SIG-M5 (cell line): ENCODE measurements around the gene TRIM44.
"Not testable (repeated sequence)": the region's sequence is repeated elsewhere in the genome, so short reads cannot be mapped to it uniquely, and the experiment has no call there.

ENCODE experiments used
- DNase-seq: peaks from one replicate; lab custom pipeline; 2025; lab: John Stamatoyannopoulos, UW

The TRIM44 gene

DNA sequence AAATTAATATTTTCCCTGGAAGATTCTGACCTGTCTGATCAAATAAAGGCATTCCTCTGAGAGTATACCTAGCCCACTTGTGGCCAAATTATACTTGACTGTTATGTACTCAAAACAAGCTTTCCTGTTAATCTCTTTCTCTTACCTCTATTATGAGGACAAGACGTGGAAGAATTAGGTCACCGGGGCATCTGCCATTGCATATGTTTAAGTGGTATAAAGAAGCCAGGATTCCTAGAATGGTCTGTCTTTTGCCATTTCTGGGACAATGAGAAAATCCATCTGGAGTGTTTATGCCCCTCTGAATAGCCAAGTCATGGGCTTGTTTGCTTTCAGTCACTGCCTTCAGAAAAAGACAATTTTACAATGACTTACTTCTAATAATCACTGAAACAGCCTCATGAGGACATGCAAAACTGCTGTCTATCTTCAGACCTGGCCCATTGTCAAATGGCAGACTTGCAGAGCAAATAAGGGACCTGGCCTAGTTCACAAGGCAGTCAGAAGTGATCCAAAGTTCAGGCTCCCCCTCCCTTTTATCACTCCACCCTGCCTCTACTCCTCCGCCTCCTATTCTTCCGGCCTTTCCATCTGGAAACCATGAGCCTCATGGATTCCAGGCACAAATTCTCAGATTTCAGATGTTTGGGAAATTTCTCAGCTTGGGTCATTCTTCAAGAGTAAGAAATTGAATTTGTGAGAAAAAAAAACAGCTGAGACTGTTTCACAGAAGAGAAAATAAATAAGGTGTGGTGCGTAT, 153.2 kb downstream of the TRIM44 start:
- DNase-seq = no peak

DNA sequence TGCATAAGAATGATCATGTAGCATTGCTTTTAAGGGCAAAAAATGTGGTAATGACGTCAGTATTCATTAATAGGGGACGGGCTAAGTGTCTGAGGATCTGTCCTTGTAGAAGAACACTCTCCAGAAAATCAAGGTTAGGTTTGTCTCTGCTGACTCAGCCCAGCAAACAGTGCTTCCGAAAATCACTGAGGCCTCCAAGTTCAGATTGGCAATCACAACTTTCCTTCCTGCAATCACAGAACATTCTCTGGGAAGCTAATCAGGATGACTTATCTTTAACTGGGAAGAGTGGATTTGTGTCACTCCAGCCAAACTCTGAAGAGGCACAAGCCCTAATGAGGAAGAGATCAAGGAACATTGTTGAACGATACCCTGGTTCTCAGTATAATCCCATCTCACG, 158.0 kb downstream of the TRIM44 start:
- DNase-seq = no peak

DNA sequence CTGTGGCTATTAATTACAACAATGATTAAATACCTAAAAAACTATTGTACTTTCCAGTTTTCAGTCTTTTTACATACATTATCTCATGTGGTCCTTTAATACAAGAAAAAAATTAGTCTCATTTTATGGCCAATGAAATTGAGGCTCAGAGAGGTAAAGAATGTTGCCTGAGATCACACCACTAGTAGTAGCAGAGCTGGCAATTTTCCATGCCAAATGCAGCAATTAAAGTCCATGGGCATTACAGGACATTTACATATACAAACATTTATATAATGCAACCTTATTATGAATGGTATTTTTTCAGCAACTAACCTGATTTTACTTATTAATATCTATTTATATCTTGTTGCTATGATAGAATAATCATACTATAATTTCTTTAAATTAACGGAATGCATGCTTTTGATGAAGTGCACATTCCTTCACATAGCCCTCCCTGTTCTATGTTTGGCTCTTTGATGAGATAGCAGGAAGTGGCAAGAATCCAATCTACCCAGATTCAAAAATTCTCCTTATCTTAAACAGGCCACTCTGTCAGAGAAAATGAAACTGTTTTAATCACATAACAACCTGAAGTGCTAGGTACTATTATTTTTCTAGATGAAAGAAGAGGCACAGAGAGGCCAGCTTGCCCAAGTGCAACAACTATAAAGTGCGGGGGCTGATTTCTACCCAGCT, 160.4 kb downstream of the TRIM44 start:
- no peak for DNase-seq

DNA sequence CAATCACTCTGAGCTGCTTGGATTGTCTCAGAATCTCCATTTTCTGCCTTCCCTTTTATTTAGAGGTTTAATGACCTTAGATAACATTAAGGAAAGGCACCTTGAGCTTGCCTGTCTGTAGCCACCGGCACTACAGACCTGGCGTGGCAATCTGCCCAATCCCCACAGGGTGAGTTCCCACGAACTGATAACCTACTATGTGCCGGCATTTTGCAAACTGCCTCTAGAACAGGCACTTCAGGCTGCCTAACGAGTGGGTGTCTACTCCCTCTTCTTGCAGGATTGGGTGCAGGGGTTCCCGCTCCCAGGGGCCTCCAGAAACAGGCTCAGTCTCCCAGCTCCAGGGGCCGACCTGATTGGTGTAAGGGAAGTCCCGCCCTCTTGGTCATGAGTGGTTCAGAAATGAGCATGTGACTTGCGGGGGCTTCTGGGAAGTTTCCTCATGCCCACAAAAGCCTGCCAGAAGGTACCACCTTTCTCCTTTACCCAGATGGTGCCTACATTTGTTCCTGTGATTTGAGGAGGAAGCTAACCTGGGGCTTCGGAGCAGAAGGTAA, 161.2 kb downstream of the TRIM44 start:
- DNase-seq = no peak

DNA sequence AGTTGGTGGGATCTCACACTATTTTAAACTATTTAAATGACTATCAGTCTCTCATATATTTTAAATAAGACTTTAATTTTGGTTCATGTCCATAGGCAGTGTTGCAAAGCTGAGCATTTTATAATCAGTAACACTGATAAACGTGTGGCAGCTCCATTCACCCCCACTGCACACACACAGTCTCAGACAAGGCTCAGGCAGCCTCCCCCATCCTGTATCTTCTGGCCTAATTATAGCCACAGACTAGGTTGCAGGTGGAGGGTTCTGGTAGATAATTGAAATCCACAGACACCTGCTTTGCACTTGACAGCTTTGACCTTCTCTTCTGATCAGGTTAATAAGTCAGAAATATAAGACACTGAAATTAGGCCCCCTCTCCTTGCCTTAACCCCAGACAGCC, 162.8 kb downstream of the TRIM44 start:
- no peak for DNase-seq

DNA sequence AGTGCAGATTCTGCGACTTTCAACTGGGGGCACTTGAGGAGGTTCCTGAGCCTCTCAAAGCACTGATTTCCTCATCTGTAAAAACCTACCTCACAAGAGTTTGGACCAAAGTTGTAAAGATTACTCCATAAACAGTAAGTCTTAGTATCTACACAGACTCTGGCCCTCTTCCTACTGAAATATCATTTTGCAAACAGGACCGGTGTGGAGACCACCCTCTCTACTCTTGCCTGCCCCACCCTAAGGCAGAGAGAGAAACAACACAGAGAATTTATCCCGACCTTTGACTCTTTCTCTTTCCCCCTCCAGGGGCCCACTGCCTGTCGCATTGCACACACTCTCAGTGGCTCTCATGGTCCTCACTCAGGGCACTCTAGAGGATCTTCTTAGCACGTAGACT, 163.4 kb downstream of the TRIM44 start:
- no peak for DNase-seq

DNA sequence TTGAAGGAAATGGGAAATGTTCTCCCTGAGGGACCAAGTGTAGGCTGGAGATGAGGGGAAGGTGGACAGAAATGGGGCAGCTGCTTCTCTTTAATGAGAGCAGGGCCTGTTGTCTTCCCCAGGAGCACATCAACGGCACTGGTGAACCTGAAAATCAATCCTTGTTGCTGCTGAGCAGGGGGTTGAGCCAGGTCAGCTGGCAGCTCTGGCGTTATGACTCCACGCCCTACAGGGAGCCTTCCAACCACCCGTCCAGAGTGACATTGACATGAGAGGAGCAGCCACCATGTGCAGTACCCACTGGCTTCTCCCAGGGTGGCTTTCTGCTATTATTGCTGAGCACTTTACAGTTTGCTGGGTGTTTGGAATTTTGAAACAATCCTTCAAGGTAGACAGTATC, 164.4 kb downstream of the TRIM44 start:
- no peak for DNase-seq

DNA sequence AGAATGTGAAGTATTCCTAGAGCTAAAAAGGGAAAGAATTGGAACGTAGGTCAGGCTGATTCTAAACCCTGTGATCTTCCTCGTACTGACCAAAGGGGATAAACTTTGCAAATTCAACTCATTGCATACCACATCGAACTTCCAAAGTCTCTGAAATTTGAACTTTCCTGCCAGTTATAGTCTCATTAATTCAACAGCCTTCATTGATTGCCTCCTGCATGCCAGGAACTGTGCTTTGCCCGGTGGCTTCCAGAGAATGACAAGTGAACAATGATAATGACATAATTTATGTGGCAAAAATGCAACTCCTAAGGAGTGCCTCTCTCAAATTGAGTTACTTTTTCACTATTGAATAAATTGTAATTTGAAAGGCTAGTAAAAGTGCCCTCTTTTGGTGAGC, 173.6 kb downstream of the TRIM44 start:
- DNase-seq = no peak

DNA sequence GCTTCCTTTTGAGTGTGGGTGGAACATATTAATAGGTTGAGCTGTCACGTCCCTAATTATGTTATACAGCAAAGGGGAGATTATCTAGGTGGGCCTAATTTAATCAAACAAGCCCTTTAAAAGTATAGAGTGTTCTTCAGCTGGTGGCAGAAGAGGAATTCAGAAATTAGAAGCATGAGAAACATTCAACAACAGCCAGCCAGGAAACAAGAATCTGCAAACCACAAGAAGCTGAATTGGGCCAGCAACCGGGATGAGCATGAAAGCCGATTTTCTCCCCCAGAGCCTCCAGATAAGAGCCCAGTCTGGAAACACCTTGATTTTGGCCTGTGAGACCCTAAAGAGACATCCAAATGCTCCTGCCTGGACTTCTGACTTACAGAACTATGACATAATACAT, 175.5 kb downstream of the TRIM44 start:
- DNase-seq = no peak

DNA sequence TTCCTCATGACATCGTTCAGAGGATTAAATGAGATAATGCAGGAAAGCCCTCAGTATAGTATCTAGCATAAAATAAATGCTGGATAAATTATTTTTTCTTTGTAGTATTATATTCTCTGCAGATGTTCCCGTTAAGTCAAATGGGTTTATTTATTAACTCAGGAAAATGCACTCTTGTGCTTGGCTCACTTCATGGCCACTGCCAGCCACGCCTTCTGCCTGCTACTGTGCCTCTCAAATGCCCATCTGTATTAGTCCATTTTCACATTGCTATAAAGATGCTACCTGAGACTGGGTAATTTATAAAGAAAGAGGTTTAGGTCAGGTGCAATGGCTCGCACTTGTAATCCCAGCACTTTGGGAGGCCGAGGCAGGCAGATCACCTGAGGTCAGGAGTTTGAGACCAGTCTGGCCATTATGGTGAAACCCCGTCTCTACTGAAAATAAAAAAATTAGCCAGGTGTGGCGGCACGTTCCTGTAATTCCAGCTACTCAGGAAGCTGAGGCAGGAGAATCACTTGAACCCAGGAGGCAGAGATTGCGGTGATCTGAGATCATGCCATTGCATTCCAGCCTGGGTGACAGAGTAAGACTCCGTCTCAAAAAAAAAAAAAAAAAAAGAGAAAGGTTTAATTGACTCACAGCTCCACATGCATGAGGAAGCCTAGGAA, 176.3 kb downstream of the TRIM44 start:
- not testable (repeated sequence) for DNase-seq

DNA sequence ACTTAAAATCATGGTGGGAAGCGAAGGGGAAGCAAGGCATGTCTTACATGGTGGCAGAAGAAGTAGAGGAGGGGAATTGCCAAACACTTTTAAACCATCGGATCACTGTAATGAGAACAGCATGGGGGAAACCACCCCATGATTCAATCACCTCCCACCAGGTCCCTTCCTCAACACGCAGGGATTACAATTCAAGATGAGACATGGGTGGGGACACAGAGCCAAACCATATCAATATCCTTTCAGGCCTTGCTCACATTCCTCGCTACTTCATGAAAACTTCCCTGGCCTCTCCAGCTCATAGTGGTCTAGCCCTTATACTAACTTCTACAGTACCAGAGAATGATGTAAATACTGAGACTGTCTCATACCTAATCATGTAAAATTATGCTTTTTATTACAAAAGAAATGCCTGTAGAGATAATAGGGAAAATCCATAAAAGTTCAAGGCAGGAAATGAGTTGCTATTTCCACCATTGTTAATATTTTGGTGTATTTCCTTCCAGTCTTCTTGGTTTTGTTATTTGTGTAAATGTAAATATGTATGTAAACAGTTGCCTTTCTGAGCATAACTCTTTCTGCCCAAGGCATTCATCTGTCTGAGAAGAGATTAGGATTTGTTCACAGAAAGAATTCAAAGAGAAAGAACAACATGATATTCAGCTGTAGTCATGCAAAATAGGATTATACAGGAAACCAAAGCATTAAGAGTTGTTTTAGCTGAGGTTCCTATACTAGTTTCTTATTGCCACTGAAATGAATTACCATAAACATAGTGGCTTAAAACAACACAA, 177.0 kb downstream of the TRIM44 start:
- DNase-seq = no peak

DNA sequence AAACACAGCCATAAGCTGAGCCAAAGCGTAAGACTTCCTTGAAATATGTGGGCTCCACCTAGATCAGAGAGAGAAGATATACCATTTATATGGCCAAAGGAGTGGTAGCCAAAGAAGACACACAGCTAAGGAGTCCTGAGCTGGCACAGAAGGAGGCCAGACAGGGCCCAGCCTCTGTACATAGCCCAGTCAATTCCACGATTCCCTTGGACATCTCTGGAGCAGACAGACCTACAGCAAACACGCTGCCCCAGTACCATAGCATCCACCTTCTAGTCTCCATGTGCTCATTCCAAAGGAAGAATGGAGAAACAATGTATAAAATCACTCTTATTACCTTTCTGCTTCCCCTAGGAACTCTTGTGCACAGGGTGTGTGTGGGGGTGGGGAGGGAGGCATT, 179.2 kb downstream of the TRIM44 start:
- no peak for DNase-seq

DNA sequence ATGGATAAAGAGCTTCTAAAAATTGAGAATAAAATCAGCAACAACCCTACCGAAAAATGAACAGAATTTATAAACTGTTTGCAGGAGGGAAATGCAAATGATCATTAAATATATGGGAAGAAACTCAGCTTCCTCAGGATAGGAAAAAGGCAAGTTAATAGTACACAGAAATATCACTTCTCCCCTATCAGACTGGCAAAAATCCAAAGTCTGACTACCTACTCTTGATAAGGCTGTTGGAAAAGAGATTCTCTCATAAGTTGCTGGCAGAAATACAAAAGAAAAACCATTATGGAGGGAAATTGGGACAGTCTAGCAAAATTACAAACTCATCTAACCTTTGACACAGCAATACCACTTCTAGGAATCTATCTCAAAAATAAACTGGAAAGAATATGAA, 180.4 kb downstream of the TRIM44 start:
- DNase-seq = no peak

DNA sequence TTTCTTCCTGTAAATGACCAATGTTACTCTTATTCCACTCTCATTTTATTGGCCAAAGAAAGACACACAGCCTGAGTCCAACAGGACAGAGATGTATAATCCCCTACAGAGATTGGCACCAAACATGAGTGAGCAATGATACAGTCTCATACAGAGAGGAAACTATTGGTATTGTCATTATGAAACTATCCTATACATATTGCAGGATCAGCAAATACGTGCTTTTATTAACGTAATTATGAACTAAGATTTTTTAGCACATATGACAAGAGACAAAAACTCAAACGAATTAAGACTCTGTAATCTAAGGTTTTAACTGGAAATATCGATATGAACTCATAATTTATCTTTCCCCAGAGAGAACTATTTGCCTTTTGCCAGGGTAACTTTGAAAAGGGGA, 182.0 kb downstream of the TRIM44 start:
- no peak for DNase-seq

DNA sequence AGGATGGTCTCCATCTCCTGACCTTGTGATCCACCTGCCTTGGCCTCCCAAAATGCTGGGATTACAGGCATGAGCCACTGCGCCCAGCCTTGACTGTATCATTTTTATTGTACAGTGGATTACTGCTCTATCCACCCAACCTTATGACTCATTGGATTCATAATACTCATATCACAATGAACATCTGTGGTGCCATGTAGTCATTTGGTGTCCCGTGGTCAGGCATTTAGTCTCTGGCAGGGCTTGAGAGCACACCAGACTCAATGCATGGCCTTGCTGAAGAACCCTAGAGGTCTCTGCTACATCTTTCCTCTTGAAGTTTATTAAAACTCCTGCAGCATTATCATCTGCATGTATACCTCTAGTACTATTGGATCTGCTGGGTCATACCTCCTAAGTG, 183.3 kb downstream of the TRIM44 start:
- DNase-seq = no peak

DNA sequence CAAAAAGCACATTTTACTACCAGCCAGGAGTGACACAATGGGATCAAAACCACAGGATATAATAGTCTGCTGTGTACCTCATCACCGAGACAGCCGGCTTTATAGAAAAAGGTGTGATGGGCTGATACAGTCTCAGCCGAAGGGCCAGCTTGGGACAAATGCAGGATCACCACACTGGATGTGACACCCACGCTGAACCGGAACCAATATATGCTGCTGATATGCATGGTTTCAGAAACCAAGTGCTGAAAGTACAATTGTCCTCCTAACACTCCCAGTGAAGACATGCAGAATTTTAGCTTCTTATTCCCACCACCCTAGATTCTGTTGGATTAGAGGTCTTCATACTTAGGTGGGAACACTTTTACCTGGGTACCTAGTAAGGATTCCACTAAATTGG, 184.3 kb downstream of the TRIM44 start:
- DNase-seq = no peak

DNA sequence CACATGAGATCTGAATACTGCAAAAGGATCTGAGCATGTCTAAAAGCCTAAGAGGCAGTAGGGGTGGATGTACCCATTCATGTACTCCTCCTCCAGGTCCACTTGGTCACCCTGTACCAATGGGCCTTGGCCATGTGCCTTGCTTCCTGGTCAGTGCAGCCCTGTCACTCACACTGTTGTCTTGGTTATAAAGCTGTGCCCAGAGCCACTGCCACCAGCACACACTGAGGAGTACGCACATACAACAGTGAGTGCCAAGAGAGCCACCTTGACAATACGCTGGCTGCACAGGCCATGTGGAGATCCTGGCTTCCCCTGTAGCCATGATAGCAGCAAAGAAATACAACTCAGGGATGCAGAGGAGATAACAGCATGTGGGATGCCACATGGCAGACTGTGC, 184.9 kb downstream of the TRIM44 start:
- DNase-seq = no peak

DNA sequence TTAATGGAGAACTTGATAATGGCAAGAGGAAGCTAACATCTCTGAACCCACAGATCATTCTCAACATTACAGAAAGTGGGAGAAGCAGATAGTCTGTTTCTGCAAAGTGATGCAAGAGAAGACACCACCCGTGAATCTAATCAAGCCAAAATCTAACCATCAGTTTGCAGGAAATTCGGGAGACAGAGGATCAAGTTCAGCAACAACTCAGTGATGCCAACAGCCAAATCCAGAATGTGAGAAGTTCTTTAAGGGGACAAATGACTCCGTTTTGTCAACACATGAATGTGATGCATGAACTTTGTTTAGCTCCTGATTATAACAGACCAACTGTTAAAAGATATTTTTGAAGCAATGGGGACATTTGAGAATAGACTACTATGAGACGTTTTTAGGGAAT, 186.0 kb downstream of the TRIM44 start:
- no peak for DNase-seq

DNA sequence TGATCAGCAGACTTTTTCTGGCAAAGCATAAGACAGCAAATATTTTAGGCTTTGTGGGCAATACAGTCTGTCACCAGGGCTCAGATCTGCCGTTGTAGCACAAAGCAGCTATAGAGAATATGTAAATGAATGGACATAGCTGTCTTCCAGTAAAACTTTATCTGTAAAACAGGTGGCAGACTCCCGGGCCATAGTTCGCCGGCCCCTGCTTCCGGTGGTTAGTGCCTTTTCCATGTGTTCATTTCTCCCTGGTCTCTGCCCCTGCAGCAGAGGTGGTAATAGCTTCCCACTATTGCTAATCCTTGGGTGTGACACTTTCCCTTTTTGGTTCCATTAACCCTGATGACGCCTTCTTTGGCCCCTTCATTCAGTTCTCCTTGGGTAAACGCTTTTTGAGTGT, 187.6 kb downstream of the TRIM44 start:
- no peak for DNase-seq

DNA sequence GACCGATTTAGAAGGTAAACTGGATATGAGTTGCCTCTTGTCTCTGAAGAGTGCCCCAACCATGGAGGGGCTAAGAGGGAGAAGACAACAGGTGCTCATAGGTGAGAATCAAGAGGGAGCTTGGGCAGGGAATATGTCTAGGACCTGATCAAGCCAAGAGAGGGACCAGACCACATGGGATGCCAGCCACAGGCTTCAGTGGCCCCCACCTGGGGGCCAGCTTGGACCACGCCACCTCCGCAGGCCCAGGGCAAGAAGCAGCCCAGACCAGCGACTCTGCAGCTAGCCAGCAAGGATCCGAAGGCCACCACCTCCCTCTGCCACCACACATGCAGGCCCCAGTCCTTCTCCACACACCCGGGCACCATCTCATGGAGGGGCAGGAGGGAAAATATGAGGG, 188.8 kb downstream of the TRIM44 start:
- DNase-seq = no peak

DNA sequence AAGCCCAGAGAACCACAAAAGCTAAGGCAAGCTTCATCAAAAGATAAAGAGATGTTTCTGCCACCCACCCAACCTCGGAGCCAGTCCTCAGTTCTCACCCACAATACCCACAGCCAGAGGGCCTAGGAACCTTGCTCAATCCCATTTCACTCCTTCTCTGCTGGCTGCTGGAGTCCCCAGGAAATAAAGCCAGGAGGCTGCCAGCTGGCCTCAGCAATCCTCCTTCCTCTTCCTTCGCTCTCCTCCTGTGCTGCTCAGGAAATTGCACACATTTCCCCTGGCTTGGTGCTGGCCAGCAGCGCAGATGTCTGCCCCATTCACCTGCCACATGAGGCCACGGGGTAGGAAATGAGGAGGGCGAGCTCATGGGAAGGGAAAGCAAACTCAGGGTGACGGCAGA, 189.5 kb downstream of the TRIM44 start:
- no peak for DNase-seq

DNA sequence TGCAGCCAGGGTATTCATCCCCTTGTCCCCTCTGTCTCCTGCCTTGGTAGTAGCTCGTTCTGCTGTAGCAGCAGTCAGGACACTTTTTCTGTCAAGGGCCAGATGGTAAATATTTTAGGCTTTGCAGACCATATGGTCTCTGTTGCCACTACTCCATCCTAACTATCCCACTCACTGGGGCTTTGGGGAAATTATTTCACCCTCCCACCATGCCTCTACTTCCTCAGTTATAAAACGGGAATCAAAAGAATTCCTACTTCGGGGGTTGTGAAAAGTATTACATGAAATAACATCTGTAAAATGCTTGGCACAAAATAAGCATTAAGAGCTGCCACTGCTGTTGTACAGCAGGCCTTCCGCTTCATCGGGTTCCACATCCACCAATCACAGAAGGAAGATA, 191.4 kb downstream of the TRIM44 start:
- no peak for DNase-seq
